Fibroblast of lung (primary cell): ENCODE data around the gene TENM3. TPM values are rescaled to one million over a fixed set of nuclear protein-coding genes. Genes with fewer than 3 reads are reported as not detected.

Experiments used
- DNase-seq, 2 donors: peaks; one replicate each; pipeline versions ENCODE4 v3.0.0 to v3.0.0-alpha.2; 2010; ENCODE audit warnings: low read depth in 2 of 2
- H2AFZ ChIP-seq: 2 replicates; pipeline ENCODE4 v1.5.1; 2012; ENCODE audit warnings: low read length, control low read depth, inconsistent platforms
- H3K27ac ChIP-seq: 2 replicates; pipeline ENCODE4 v1.5.1; 2011; ENCODE audit warnings: low read length, control low read depth; ENCODE audit not compliant: insufficient read depth
- H3K27me3 ChIP-seq: 2 replicates; pipeline ENCODE4 v1.5.1; 2011; ENCODE audit warnings: mild to moderate bottlenecking, low read length; ENCODE audit not compliant: control insufficient read depth, insufficient read depth
- H3K36me3 ChIP-seq: 2 replicates; pipeline ENCODE4 v1.5.1; 2011; ENCODE audit warnings: low read length; ENCODE audit not compliant: control insufficient read depth, insufficient read depth
- H3K4me1 ChIP-seq: 2 replicates; pipeline ENCODE4 v1.5.1; 2011; ENCODE audit warnings: low read length; ENCODE audit not compliant: control insufficient read depth, insufficient read depth; ENCODE audit errors: extremely low read depth
- H3K4me2 ChIP-seq: 2 replicates; pipeline ENCODE4 v1.5.1; 2011; ENCODE audit warnings: low read length, control low read depth; ENCODE audit not compliant: insufficient read depth; ENCODE audit errors: extremely low read depth
- H3K4me3 ChIP-seq, 4 experiments: fragments of 200-600 bp in 1 of 4; sonication (generic) in 1 of 4; replicated peaks in 1 of 4; 2 replicates each; pipeline ENCODE4 v1.5.1; 2011 to 2016; ENCODE audit warnings: low read length in 4 of 4, low read depth in 3 of 4, mild to moderate bottlenecking in 3 of 4, control low read depth in 2 of 4, inconsistent platforms in 1 of 4, mixed read lengths in 1 of 4; ENCODE audit not compliant: insufficient read depth in 1 of 4; ENCODE audit errors: control extremely low read depth in 1 of 4
- H3K79me2 ChIP-seq: 2 replicates; pipeline ENCODE4 v1.5.1; 2012; ENCODE audit warnings: mild to moderate bottlenecking, low read length, inconsistent platforms; ENCODE audit not compliant: control insufficient read depth, insufficient read depth
- H3K9ac ChIP-seq: 2 replicates; pipeline ENCODE4 v1.5.1; 2011; ENCODE audit warnings: mild to moderate bottlenecking, low read length, control low read depth; ENCODE audit not compliant: insufficient read depth
- H3K9me3 ChIP-seq: 2 replicates; pipeline ENCODE4 v1.5.1; 2012; ENCODE audit warnings: low read depth, low read length; ENCODE audit not compliant: control insufficient read depth, insufficient read depth
- H4K20me1 ChIP-seq: 2 replicates; pipeline ENCODE4 v1.5.1; 2011; ENCODE audit warnings: low read length; ENCODE audit not compliant: control insufficient read depth, insufficient read depth; ENCODE audit errors: extremely low read depth
- CTCF ChIP-seq, 2 donors: IDR thresholded peaks in 1 of 2; conservative IDR thresholded peaks in 1 of 2; 1 replicate in 1 of 2; 2 replicates in 1 of 2; pipeline ENCODE4 v1.5.1; 2011 to 2012; ENCODE audit warnings: low read length in 2 of 2, control low read depth in 1 of 2, inconsistent platforms in 1 of 2, low read depth in 1 of 2, mild to moderate bottlenecking in 1 of 2
- EZH2 ChIP-seq: IDR thresholded peaks from 2 replicates; pipeline ENCODE4 v1.5.1; 2012; ENCODE audit warnings: low read length, control low read depth, mild to moderate bottlenecking; ENCODE audit errors: missing control alignments
- polyA plus RNA-seq, 2 donors: library from polyadenylated mRNA; depleted of rRNA in 1 of 2; stranded (reverse) in 1 of 2; unstranded in 1 of 2; fragments of >200 nt; gene quantifications; 2 replicates each; pipeline ENCODE4 v1.2.1, GENCODE V29; 2011 to 2012; ENCODE audit warnings: missing spikeins in 1 of 2
- total RNA-seq: library from RNA; depleted of rRNA; stranded (reverse); fragments of >200 nt; gene quantifications from 2 replicates; pipeline ENCODE4 v1.2.1, GENCODE V29; 2014

The TENM3 gene
- total and polyA plus RNA-seq, 2 donors (not counting 1 experiment from before 2014, with no cell fraction given): 2.7 to 3.6 TPM

- no peaks in the 10 kb centered on the region for H3K4me1 ChIP-seq
- no peak overlapping the region for H3K4me3 ChIP-seq
- no peaks in the 10 kb centered on the region for H3K27me3 ChIP-seq
- no peaks in the 10 kb centered on the region for H3K36me3 ChIP-seq
- no peak overlapping the region for H3K4me2 ChIP-seq
- DNase-seq: no peak
- TF ChIP-seq EZH2 (no peak), CTCF (conservative IDR thresholded peaks at IDR 0.05 in 1 of 2, IDR thresholded peaks at IDR 0.05 in 1 of 2; ENCODE audit: low read depth in 1 of 2, low read length in 2 of 2) (no peak)
- H3K9me3 ChIP-seq: no peaks in the 10 kb centered on the region
- no peak overlapping the region for H3K27ac ChIP-seq
- no peaks in the 10 kb centered on the region for H3K79me2 ChIP-seq
- H4K20me1 ChIP-seq: no peaks in the 10 kb centered on the region
- no peak overlapping the region for H3K9ac ChIP-seq
- no peak overlapping the region for H2AFZ ChIP-seq
These were observed 473.0 kb downstream of the TENM3 start for GRCh38 chr4:182716192-182716591.

- H3K79me2 ChIP-seq: no peaks in the 10 kb centered on the region
- TF ChIP-seq CTCF (conservative IDR thresholded peaks at IDR 0.05 in 1 of 2, IDR thresholded peaks at IDR 0.05 in 1 of 2; ENCODE audit: low read depth in 1 of 2, low read length in 2 of 2): no peak
- no peak for TF ChIP-seq EZH2
- H3K4me3 ChIP-seq: no peak overlapping the region
- H3K4me2 ChIP-seq: no peak overlapping the region
- DNase-seq: no peak
- no peaks in the 10 kb centered on the region for H3K9me3 ChIP-seq
- H4K20me1 ChIP-seq: no peaks in the 10 kb centered on the region
- no peaks in the 10 kb centered on the region for H3K36me3 ChIP-seq
- no peak overlapping the region for H3K9ac ChIP-seq
- H3K27ac ChIP-seq: no peak overlapping the region
- H2AFZ ChIP-seq: no peak overlapping the region
- no peaks in the 10 kb centered on the region for H3K27me3 ChIP-seq
- H3K4me1 ChIP-seq: no peaks in the 10 kb centered on the region
These were observed 474.8 kb downstream of the TENM3 start for GRCh38 chr4:182717788-182718583.

GRCh38 chr4:182724414-182724813 is 481.2 kb downstream of the TENM3 start:
- Histone ChIP-seq H3K79me2 (no peaks in the 10 kb centered on the region), H3K36me3 (no peaks in the 10 kb centered on the region), H3K9ac (no peak overlapping the region), H3K4me1 (no peaks in the 10 kb centered on the region), H4K20me1 (no peaks in the 10 kb centered on the region), H3K27me3 (no peaks in the 10 kb centered on the region), H3K4me2 (no peak overlapping the region), H3K4me3 (no peak overlapping the region), H2AFZ (no peak overlapping the region), H3K27ac (no peak overlapping the region), H3K9me3 (no peaks in the 10 kb centered on the region)
- peak in 1 of 2 donors; percentile 8 for DNase-seq
- TF ChIP-seq EZH2: no peak
- TF ChIP-seq CTCF (conservative IDR thresholded peaks at IDR 0.05 in 1 of 2, IDR thresholded peaks at IDR 0.05 in 1 of 2; ENCODE audit: low read depth in 1 of 2, low read length in 2 of 2): no peak
